Activated CD4-positive, CD25-positive, alpha-beta regulatory T cell (primary cell): ENCODE results near the gene KIF5C.

ENCODE experiments used
- DNase-seq, 4 experiments: peaks; one replicate each; lab custom pipeline; 2025; lab: John Stamatoyannopoulos, UW

KIF5C gene

DNA sequence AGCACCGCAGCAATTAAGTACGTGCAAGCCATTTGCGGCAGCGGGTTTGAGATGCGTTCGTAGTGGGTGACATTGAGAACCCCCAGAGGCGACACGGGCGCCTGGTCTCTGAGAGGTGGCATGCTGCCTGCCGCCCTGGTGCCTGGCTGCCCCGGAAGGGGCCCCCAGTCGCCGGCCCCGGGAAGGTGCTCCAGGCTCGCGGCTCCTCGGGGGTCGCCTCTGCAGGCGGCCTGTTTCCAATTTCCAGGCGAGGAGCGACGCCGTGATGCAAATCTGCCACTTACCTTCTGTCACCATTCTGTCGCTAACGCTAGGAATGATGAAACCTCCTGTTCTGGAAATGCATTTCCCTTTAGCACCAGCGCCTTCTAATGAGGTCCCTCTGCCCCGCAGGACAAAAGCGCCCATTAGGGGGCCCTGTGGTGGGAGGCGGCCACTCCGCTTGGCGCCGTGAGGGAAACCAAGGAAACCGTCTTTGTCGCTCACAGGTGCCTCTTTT is 13.0 kb downstream of the KIF5C start:
- no peak for DNase-seq

DNA sequence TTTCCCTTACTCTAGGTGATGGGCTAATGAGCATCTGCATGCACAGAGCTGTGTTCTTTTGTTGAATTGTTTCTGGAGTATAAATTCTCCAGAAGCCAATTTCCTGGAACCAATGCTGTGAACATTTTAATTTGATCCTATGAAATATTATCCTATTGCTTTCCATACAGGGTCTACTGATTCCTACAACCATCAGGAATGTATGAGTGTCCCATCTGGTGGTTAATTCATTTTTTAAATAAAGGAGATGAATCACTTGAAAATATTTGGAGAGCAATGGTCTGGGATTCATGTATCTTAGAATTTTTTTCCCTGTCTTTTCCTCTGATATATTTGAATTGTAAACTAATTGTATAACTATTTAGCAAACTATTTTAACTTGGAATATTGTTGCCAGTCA is 14.0 kb downstream of the KIF5C start:
- DNase-seq: no peak

DNA sequence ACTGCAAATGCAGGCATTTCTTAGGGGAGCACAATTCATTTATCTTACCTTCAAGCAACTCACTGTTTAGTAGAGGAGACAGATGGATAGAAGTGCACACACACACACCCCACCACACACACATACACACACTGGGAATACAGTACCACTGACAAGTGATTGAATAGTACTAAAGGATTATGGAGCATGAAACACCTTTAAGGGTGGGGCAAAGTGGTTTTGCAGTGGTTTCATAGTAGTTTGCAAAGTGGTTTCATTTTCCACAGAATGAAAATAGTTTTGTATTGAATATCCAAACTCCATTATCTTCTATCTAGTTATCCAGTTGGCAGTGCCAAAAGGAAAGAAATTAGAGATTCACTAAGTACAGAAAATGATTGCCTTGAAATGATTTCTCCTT is 18.9 kb downstream of the KIF5C start:
- DNase-seq: no peak

DNA sequence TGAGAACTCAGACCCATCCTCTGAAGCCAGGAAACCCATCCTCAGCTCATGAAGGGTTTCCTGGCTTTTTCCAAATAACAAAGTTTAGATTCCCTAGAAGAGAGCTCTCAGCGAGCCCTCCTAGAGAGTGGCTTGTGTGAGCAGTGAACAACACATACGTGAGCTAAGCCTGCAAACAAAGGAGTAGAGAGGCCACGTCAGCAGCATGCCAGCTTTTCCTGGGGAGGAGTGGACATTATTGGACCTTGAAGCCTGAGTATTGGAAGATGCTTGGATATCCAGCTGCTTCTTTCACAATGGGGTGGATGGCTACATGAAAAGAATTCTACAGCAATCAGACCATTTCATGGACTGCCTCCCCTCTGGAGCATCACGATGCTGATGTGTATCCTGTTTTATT is 21.1 kb downstream of the KIF5C start:
- no peak for DNase-seq

DNA sequence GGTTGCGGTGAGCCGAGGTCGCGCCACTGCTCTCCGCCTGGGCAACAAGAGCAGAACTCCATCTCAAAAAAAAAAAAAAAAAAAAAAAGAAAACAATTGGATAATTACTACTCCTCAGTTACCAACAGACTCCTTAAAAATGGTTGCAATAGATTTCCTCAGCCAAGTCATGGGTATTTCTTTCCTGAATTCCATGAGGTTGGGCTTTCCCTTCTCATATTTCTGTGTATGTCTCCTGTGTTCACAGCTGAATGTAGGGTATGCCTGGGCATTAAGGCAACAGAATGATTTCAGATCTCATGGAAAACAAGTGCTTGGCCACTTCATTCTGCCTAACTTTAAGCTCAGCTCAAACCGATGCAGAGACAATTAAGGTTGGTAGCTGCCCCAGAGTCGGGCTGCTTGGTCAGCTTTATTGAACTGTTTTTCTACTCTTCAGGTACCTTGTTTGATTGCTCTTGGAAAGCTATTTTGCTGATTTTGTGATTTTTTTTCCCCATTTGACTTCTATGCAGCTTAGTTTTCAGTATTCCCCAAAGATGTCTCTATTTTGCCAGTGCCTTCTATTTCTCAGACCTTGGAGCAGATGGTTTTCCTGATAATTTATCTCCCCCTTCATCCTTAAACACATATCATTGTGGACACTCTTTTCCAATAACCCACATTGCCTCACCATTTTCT is 24.8 kb downstream of the KIF5C start:
- no peak for DNase-seq

DNA sequence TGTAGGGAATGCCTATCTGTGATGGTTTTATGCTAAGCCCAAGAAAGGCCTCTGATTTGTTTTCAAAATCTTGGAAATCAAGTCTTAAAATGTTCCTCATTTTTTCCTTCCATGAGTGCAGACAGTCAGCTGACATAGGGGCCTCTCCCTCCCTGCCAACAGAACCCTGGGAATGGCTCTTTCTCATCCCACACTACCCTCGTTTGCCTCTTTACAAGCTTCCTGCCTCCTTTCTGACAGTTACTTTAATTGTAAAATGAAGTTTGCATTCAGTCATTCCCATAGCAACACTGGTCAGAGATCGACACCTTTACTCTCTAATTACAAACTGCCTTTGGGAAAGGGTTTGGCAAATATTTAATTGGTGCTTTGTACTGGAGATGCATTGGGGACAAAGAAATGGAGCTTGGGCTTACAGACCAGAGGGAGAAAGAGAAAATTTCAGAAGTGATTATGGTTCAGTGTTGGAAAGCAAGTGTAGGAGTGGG is 25.4 kb downstream of the KIF5C start:
- no peak for DNase-seq

DNA sequence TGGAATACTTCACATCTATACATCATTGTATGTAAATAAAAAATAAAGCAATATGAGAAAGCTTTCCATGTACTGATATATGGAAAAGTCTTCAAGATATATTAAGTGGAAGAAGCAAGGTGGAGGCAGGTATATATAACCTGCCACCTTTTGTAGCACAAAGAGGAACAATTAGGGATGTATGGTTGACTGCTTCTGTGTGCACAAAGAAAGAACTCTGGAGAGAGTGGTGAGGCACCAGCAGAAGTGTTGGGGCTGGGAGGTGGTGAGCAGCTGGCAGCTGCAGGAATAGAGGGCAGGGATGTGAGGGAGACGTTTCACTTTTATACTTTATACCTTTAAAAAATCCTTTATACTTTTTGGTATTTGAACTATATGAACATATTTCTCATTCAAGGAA is 26.1 kb downstream of the KIF5C start:
- no peak for DNase-seq

DNA sequence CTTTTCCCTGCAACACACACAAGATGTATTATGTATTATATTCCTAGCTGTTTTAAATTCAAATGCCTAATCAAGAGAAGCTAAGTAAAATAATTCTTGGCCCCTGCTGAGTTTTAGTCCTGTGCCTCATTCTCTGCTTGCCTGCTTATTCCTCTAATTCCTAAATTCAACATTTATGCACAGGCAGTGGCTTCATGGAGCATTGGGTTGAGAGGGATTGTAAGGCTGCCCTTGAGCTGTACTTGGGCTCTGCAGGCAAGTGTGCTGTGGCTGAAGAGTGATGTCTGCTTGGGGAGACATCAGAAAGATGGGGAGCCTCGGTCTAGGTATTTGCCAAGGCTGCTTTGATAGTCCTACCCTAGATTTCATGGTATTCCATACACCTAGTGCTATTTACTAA is 27.8 kb downstream of the KIF5C start:
- DNase-seq: no peak

DNA sequence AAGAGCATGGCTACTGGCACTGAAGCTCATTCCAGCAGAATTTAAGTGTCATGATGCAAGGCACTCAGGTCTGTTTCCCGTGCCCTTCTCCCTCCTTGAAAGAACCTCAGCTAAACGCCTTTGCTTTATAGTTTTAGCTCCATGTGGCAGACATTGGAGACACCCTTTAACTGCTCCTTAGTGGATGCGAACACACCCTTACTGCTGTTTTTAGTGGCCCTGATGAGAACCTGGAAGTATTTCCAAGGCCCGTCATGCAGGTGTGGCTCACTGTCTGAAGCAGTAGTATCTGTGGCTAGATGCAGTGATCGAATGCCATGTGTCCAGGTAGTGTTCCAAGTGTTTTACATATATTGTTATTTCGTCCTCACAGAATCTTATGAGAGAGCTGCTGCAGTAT is 28.3 kb downstream of the KIF5C start:
- no peak for DNase-seq

DNA sequence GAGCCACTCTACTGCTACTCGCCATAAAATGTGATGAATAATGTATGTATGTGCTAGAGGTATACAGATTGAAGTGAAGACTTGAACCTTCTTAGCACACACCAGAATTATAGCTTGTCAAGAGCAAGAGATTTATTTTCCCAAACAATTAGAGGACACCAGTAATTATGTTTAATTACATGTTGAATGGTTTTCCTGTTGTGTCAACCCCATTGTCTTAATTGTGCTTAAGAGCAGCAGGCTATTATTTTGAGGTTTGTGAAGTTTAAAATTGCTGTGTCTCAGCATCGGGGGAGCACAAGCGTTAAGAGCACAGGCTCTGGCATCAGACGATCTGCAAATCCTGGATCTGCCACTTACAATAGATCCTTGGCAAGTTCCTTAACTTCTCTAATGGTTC is 29.0 kb downstream of the KIF5C start:
- DNase-seq: no peak

DNA sequence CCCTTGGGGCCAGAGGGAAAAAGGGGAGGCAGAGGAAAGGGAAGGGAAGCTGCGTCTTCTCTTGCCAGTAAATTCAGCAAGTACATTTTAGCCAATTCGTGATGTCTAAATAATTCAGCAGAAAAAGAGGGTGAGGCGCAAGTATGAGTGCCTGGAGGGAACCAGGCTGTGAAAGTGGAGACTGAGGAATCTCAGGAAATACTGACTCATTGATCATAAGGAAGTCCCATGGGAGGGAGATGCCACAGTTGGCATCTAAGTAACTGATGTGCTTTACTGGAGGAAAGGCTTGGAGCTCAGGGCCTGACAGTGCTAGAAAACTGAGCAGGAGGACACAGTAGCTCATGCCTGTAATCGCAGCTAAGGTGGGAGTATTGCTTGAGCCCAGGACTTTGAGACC is 31.1 kb downstream of the KIF5C start:
- DNase-seq: no peak

DNA sequence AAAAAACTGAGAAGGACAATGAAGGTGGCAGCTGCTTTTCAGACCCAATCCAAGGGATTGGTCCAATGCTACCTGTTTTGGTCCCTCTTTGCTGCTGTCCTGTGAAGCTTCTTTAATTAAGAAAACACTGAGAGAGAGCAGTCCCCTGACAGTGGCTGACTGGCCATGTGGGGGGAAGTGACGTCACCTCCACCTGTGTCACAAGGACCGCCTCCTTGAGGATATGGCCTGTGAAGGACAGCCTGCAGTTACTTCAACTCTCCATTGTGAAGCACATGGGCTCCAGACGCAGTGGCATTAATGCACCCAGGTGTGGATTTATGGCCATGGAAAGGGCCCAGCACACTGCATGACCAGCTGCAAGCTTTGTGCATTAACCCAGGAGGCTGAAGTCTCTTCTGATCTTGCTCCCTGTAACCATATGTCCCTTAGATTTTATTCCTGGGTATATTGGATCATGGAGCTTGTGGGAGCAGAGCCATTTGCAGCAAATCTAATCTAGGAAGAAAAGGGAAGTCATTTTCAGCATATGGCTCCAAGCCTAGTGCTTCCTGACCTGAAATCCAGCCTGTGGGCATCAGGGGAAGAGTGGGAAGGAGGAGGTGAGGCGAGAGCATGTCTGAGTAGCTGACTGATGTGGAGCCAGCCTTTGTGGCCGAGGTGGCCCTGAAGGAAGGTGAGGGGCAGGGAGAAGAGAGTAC is 32.2 kb downstream of the KIF5C start:
- no peak for DNase-seq

DNA sequence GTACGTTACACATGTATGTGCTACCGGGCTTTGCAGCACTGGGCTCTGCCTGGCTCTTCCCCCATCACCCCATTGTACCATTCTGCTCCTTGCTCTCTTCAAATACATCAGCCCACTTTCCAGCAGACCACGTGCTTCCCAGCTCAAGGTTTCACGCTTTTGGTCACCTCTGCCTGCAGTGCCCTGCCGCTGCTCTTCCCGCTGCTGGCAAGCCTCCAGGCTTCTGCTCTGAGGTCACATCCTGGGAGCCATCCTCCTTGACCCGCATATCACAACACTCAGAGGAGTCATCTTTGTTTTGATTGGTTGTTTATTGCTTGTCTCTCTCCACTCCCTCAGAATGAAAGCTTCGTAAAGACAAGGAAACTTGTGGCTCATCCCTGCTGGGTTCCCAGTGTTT is 34.1 kb downstream of the KIF5C start:
- no peak for DNase-seq

DNA sequence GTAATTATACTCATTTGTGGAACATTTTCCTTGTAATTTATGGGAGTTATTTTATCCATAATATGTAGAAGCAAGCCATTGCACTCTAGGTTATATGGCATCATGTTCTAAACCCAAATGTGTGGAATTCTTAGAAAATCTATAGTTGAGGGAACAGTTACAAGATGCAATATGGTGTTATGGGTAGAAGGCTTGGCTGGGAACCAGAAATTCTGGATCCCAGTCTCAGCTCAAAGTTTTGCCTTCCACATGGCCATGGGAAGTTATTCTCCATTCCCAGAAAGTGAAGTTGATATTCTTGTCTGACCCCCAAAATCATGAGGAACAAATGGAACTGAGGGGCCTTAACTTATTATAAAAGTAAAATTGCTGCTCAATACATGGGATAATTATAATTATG is 38.0 kb downstream of the KIF5C start:
- no peak for DNase-seq

DNA sequence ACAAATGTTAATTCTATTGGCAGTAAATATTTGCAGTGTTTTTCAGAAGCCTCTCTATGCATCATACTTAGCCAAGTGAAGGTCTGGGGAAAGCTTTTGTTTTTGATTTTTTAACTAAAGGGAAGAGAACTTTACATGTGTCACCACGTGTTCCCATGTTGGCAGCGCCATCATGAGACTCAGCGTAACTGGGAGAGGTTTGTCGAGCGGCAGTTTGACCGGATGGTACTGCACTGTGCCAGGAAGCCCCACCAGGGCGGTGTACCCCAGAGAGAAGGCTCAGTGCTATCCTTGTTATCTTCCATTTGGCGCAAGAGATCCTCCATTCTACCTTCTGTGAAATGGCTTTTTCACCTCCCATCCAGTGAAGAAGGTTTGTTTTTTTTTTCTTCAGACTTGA is 38.5 kb downstream of the KIF5C start:
- DNase-seq: no peak

DNA sequence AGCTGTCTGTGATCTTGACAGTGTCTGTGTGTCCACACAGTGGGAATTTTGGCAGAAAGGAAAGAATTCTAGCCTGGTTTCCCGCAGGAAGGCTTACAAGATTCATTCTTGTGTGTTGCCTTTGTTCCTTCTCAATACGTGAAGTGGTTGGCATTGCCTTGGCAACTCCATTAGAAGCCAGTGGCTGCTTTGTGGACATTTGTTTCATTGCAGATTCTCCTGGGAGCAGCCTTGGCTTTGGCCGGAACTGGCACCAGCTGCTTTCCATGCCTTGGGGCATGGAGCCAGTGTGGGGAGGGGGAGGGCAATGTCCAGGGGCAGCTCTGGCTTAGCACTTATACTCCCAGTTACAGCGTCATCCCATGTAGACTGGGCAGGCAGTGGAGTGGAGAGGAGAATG is 39.4 kb downstream of the KIF5C start:
- no peak for DNase-seq

DNA sequence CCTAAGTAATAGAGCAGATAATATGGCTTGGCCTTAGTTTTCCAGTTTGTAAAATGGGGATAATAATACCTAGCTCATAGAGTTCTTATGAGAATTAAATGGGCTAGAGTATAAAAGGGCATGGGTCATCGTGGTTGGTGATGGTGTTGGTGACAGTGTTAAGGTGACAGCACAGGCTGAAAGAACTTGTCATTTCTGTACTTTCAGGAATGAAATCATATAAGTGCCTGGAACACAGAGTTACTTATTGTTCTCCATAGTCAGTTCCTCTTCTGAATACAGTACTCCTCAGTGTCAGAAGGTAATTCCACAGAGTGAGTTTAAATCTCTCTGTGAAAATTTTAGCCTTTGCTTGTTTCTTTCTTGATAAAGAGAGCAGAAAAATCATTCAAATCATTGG is 42.4 kb downstream of the KIF5C start:
- DNase-seq: no peak

DNA sequence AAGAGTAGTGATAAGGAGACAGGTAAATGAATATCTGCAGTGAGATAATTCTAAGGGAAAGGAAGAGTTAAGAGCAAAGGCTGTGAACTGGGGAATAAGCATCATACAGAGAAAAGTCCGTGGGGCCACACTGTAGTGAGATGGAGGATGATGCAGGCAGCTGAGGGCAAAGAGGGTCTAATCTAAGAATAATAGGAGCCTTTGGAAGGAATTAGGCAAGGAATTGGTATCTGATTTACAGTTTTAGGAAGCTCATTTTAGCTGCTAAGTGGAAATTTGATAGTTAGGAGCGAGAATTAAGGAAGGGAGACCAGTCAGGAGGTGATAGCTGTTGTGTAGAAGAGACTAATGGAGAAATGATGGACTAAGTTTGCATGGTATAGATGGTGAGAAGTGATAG is 43.5 kb downstream of the KIF5C start:
- DNase-seq: no peak

DNA sequence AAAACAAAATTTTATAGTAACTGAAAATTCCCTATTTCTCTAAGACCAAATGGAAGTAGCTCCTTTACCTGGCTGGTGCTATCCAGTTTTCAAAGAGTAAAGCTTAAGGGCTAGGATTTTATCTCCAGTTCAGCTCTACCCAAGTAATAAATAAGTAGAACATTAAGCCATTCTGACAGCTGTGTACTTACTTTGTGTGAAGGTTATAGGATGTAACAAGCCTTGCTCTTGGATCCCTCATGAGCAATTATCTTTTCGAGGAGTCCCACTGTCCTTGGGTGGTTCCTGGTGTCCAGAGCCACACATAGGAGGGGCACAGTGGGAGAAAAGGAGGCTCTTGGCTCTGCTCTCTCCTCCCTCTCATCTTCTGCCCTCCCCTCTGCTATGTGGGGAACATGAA is 45.5 kb downstream of the KIF5C start:
- no peak for DNase-seq

DNA sequence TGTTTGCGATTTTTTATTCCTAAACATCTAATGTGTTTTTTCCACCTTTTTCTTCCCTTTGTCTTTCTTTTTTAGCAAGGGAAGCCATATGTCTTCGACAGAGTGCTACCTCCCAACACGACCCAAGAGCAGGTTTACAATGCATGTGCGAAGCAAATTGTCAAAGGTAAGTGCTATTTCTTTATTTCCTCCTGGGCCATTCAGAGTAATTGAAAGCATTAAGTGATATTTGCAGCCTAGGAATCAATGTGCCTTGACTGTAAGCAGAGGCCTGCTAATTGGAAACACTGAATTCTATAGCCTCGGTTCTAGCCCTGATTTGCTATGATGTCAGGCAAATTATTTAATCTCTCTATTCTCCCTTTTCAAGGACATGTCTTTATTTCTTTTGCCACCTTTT is 47.0 kb downstream of the KIF5C start:
- DNase-seq: no peak

DNA sequence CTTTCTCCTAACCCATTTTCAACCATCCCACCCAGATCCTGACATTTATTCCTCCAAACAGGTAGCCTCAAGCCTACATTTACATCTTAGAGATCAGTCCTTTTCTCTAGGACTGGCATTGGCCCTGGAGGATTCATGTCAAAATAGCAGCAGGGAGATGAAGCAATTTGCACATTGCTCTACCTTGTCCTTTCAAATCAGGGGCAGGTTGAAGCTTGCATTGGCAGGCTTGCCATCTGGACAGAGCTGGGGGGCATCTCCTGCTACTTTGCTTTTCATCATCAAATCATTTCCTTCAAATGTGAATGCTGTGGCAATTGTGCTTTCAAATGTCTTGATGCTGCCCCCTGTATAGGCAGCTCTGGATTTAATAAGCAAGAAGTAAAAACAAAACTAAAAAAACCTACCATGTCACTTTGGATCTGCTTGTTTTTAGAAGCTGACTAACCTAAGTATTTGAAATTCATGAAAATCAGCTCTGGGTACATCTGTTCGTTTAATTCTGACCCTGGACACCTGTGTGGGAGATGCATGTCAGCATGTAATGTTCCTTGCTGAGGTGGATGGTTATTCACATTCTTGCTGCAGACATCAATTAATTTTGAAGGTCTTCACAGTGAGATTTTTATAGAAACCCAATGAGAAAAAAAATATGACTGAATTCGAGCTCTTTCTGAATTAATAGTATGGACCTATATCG is 47.9 kb downstream of the KIF5C start:
- no peak for DNase-seq

DNA sequence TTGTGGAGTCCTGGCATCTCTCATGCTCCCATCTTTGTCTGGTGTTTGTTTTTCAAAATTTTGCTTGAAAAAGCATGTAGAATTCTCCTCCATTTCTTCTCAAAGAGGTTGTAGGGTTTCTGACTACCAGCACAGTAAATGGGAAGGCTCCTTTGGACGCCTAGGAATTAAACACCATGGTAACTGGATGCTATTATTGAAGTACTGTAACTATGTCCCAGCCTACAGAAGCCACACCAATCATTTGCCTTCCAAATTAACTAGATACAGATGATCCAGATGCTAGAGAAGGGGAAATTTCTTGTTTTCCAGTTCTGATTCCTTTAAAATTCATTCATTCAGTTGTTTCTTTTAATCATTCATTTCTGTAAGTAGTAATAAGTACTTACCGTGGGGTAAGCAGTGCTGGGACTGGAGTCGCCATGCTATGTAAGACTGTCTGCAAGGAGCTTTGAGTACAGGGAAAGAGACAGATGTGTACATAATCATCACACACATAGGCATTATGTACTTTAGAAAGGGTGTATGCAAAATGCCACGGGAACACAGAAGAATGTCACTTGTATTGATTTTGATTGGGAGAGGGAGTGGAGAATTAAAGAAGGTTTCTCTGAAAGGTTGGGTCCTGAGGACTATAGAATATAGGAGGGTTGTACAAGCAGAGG is 49.6 kb downstream of the KIF5C start:
- no peak for DNase-seq
